Activated T-cell treated with anti-CD3 and anti-CD28 coated beads, Interleukin-2, amount 50 U/mL, for 72 hours (primary cell): Measurements from ENCODE around the gene TLE2. TPM values are rescaled to one million over a fixed set of nuclear protein-coding genes. Genes with fewer than 3 reads are reported as not detected.
"Not testable (repeated sequence)": the region's sequence is repeated elsewhere in the genome, so short reads cannot be mapped to it uniquely, and the experiment has no call there.

Source experiments
- ATAC-seq, 2 donors: fragments of 150-1000 bp; cut with Tn5 transposase; replicated peaks in 1 of 2; 2 replicates each; pipeline ENCODE4 v1.10.0; 2021; ENCODE audit warnings: moderate library complexity in 2 of 2, mild to moderate bottlenecking in 1 of 2
- DNase-seq, 2 donors: peaks; one replicate each; pipeline ENCODE4 v3.0.0; 2021 to 2022; ENCODE audit warnings: mixed read lengths in 1 of 2
- H3K27ac Mint-ChIP-seq: one replicate; pipeline ENCODE4 v1.8.0; 2022; ENCODE audit warnings: mild to moderate bottlenecking, moderate library complexity, mixed read lengths
- H3K27me3 Mint-ChIP-seq: one replicate; pipeline ENCODE4 v1.8.0; 2022; ENCODE audit warnings: low read depth, mixed read lengths
- H3K36me3 Mint-ChIP-seq, 2 donors: one replicate each; pipeline ENCODE4 v1.8.0; 2022; ENCODE audit warnings: mixed read lengths in 2 of 2, mild to moderate bottlenecking in 1 of 2; ENCODE audit not compliant: insufficient read depth in 2 of 2
- H3K4me1 Mint-ChIP-seq: one replicate; pipeline ENCODE4 v1.8.0; 2022; ENCODE audit warnings: low read depth, mixed read lengths
- H3K4me3 Mint-ChIP-seq, 2 donors: one replicate each; pipeline ENCODE4 v1.8.0; 2022; ENCODE audit warnings: mild to moderate bottlenecking in 2 of 2, mixed read lengths in 2 of 2, moderate library complexity in 2 of 2
- H3K9me3 Mint-ChIP-seq, 2 donors: one replicate each; pipeline ENCODE4 v1.8.0; 2022; ENCODE audit warnings: mixed read lengths in 2 of 2
- total RNA-seq, 2 donors: library from RNA; stranded (reverse); gene quantifications; one replicate each; pipeline ENCODE4 v1.2.3, GENCODE V29; 2022

The TLE2 gene
- total RNA-seq, 2 donors from 2014 or later: 12.4 to 16.5 TPM

GRCh38 chr19:2977001-2977745 is 51.9 kb downstream of the TLE2 start, which contains the start of gene TLE6:
Gene TLE6 (plus strand): TSS chr19:2977564. CDS start chr19:2978234, 670 bp downstream.
- no peaks in the 10 kb centered on the region for H3K36me3 Mint-ChIP-seq

GRCh38 chr19:2976609-2977000 is 52.5 kb downstream of the TLE2 start:
- ATAC-seq (no peak), DNase-seq (no peak)
- Mint-ChIP-seq H3K9me3 (no peaks in the 10 kb centered on the region), H3K4me1 (peaks cover 19% of the 10 kb centered on the region), H3K36me3 (no peaks in the 10 kb centered on the region), H3K4me3 (peak overlapping the region; percentile 93 to 98), H3K27me3 (peaks cover 6% of the 10 kb centered on the region), H3K27ac (no peak overlapping the region)

More at GRCh38 chr19:2977001-2977745, 51.9 kb downstream of the TLE2 start, which contains the start of gene TLE6:
- Mint-ChIP-seq H3K9me3 (no peaks in the 10 kb centered on the region), H3K4me3 (peak within 1 kb of the TSS; percentile 93 to 98), H3K4me1 (peaks cover 19% of the 10 kb centered on the region), H3K27me3 (peaks cover 11% of the 10 kb centered on the region), H3K27ac (no peak within 1 kb of the TSS)
- peak; percentile 99 for ATAC-seq
- peak; percentile 95 to 98 for DNase-seq

DNA sequence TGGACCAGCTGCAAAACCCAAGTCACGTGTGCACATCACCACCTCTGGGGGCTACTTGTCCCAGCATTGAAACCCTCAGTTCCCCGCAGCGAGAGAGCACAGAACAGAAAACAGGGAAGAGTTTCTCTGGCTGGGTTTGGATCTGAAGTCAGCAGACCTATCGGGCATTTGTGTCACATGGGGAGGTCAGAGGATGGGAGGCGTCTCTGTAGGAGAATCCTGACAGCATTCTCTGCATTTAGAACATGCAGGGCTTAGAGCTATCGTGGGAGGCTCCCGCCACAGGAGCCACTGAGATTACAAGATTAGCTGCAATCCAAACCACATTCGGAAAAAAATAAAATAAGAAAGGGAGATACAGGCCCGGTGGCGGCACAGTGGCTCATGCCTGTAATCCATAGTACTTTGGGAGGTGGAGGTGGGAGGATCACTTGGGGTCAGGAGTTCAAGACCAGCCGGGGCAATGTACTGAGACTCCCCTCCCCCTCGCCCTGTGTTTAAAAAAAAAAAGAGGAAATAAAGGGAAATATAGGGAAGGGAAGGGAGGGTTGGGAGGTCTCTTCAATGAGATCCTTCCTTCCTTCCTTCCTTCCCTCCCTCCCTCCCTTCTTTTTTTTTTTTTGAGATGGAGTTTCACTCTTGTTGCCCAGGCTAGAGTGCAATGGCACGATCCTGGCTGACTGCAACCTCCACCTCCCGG is 54.6 kb downstream of the TLE2 start:
- no peaks in the 10 kb centered on the region for H3K9me3 Mint-ChIP-seq
- no peaks in the 10 kb centered on the region for H3K36me3 Mint-ChIP-seq
- H3K4me3 Mint-ChIP-seq: peak overlapping the region; percentile 18 to 25
- peak in 1 of 2 donors; percentile 10 for DNase-seq
- peaks cover 19% of the 10 kb centered on the region for H3K4me1 Mint-ChIP-seq
- H3K27ac Mint-ChIP-seq: no peak overlapping the region
- ATAC-seq: no peak
- no peaks in the 10 kb centered on the region for H3K27me3 Mint-ChIP-seq

- H3K36me3 Mint-ChIP-seq: no peaks in the 10 kb centered on the region
- no peaks in the 10 kb centered on the region for H3K9me3 Mint-ChIP-seq
- no peak for ATAC-seq
- H3K4me1 Mint-ChIP-seq: peaks cover 19% of the 10 kb centered on the region
- no peak for DNase-seq
- no peaks in the 10 kb centered on the region for H3K27me3 Mint-ChIP-seq
- no peak overlapping the region for H3K4me3 Mint-ChIP-seq
- no peak overlapping the region for H3K27ac Mint-ChIP-seq
Measured at GRCh38 chr19:2973229-2973628, 55.9 kb downstream of the TLE2 start.

- Mint-ChIP-seq H3K4me3 (no peak overlapping the region), H3K4me1 (peaks cover 7% of the 10 kb centered on the region), H3K27me3 (no peaks in the 10 kb centered on the region), H3K27ac (no peak overlapping the region), H3K9me3 (no peaks in the 10 kb centered on the region), H3K36me3 (no peaks in the 10 kb centered on the region)
- ATAC-seq (no peak), DNase-seq (no peak)
Measured at GRCh38 chr19:2970201-2970835, 58.8 kb downstream of the TLE2 start.

GRCh38 chr19:2969104-2969504 is 60.0 kb downstream of the TLE2 start:
- ATAC-seq (no peak), DNase-seq (no peak)
- Mint-ChIP-seq H3K4me3 (no peak overlapping the region), H3K9me3 (no peaks in the 10 kb centered on the region), H3K36me3 (no peaks in the 10 kb centered on the region), H3K27ac (no peak overlapping the region), H3K27me3 (no peaks in the 10 kb centered on the region), H3K4me1 (peaks cover under 1% of the 10 kb centered on the region)

GRCh38 chr19:2967972-2968371 is 61.1 kb downstream of the TLE2 start:
- no peak for DNase-seq

DNA sequence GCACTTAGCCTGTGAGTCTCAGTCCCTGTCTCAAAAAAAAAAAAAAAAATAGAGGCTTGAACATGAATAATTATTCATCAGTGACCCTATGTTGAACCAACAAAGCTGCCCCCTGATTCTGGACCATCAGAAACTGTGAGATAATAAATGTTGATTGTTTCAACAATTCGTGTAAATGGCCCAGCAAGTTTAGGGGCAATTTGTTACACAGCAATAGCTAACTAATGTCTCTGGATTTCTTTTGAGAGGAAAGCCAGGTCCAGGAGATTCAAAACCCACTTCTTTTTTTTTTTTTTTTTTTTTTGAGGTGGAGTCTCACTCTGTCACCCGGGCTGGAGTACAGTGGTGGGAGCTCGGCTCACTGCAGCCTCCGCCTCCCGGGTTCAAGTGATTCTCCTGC is 64.2 kb downstream of the TLE2 start:
- Mint-ChIP-seq H3K4me3 (no peak overlapping the region), H3K27me3 (no peaks in the 10 kb centered on the region), H3K36me3 (no peaks in the 10 kb centered on the region), H3K4me1 (no peaks in the 10 kb centered on the region), H3K9me3 (no peaks in the 10 kb centered on the region), H3K27ac (no peak overlapping the region)
- no peak for ATAC-seq
- DNase-seq: no peak

More at GRCh38 chr19:2967972-2968371, 61.1 kb downstream of the TLE2 start:
- Mint-ChIP-seq H3K4me1 (no peaks in the 10 kb centered on the region), H3K27me3 (no peaks in the 10 kb centered on the region), H3K36me3 (no peaks in the 10 kb centered on the region), H3K4me3 (no peak overlapping the region), H3K27ac (no peak overlapping the region), H3K9me3 (no peaks in the 10 kb centered on the region)
- no peak for ATAC-seq

DNA sequence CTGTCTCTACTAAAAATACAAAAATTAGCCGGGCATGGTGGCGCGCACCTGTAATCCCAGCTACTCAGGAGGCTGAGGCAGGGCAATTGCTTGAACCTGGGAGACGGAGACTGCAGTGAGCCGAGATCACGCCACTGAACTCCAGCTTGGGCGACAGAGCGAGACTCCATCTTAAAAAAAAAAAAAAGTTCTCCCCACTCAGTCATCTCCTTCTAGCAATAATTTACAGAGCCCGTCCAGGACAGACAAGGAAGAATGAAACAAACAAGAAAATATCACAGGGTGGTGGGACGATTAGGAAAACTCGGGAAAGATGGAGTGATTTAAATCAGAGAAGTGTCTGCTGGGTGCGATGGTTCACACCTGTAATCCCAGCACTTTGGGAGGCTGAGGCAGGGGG is 65.4 kb downstream of the TLE2 start:
- H3K9me3 Mint-ChIP-seq, H3K4me3 Mint-ChIP-seq, DNase-seq, H3K4me1 Mint-ChIP-seq, H3K36me3 Mint-ChIP-seq, H3K27me3 Mint-ChIP-seq, ATAC-seq, H3K27ac Mint-ChIP-seq: not testable (repeated sequence)

DNA sequence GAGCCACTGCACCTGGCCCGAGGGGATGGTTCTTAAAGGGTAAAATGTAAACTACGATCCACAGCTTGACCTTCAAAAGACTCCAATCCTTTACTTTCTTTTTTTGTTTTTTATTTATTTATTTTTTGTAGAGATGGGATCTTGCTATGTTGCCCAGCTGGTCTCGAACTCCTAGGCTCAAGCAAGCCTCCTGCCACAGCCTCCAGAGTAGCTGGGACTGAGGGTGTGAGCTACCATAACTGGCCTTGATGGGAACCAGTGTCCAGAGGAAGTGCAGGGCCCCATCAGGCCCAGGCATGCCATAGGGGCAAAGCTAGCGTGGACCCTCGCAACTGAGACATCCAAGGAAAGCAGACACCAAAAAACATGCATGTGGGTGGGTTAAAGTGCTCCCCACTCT is 66.0 kb downstream of the TLE2 start:
- no peak for DNase-seq
- H3K27me3 Mint-ChIP-seq: no peaks in the 10 kb centered on the region
- H3K4me1 Mint-ChIP-seq: no peaks in the 10 kb centered on the region
- no peak overlapping the region for H3K4me3 Mint-ChIP-seq
- H3K27ac Mint-ChIP-seq: no peak overlapping the region
- H3K9me3 Mint-ChIP-seq: no peaks in the 10 kb centered on the region
- H3K36me3 Mint-ChIP-seq: no peaks in the 10 kb centered on the region
- no peak for ATAC-seq

DNA sequence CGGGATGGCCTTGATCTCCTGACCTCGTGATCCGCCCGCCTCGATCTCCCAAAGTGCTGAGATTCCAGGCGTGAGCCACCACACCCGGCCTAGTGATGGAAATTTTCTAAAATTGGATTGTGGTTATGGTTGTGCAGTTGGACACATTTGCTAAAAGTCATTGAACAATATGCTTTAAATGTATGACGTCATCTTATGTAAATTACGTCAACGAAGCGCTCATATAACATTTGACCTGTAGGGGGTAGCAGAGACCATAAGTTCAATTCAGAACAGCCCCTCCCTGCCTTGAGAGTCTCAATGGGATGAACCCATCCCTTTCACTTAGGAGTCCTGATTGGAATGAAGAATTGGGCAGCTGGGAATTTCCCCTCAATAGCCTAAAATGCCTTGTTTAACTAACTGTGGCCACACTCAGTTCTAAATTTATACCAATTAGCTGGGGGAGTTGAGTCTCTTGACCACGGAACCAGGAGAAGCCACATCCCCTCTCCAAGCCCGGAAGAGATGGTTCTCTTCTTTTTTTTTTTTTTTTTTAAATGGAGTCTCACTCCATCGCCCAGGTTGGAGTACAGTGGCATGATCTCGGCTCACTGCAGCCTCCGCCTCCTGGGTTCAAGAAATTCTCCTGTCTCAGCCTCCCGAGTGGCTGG is 66.9 kb downstream of the TLE2 start:
- H3K4me3 Mint-ChIP-seq: peak overlapping the region in 1 of 2 donors; percentile 32
- H3K9me3 Mint-ChIP-seq: no peaks in the 10 kb centered on the region
- H3K27ac Mint-ChIP-seq: no peak overlapping the region

DNA sequence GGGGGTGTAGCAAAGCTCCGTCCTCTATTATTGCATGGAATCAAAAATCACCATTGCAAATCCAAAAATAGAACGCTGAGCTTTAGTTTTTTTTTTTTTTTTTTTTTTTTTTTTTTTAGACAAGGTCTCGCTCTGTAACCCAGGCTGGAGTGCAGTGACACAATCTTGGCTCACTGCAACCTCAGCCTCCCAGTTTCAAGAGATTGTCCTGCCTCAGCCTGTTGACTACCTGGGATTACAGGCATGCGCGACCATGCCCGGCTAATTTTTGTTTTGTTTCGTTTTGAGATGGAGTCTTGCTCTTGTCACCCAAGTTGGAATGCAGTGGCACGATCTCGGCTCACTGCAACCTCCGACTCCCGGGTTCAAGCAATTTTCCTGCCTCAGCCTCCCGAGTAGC is 69.0 kb downstream of the TLE2 start:
- H3K9me3 Mint-ChIP-seq: no peaks in the 10 kb centered on the region
- no peak overlapping the region for H3K4me3 Mint-ChIP-seq
- ATAC-seq (no peak), DNase-seq (no peak)
- H3K27me3 Mint-ChIP-seq: no peaks in the 10 kb centered on the region
- H3K36me3 Mint-ChIP-seq: no peaks in the 10 kb centered on the region
- no peaks in the 10 kb centered on the region for H3K4me1 Mint-ChIP-seq
- H3K27ac Mint-ChIP-seq: no peak overlapping the region

More for the DNA sequence above, 66.9 kb downstream of the TLE2 start:
- DNase-seq: peak; percentile 54 to 74
- no peaks in the 10 kb centered on the region for H3K36me3 Mint-ChIP-seq
- peak; percentile 72 to 75 for ATAC-seq
- no peaks in the 10 kb centered on the region for H3K4me1 Mint-ChIP-seq
- H3K27me3 Mint-ChIP-seq: no peaks in the 10 kb centered on the region

GRCh38 chr19:2957160-2957559 is 71.9 kb downstream of the TLE2 start:
- H3K4me3 Mint-ChIP-seq: no peak overlapping the region
- H3K27ac Mint-ChIP-seq: no peak overlapping the region
- no peaks in the 10 kb centered on the region for H3K36me3 Mint-ChIP-seq
- DNase-seq: no peak
- no peaks in the 10 kb centered on the region for H3K9me3 Mint-ChIP-seq
- H3K4me1 Mint-ChIP-seq: no peaks in the 10 kb centered on the region
- no peaks in the 10 kb centered on the region for H3K27me3 Mint-ChIP-seq
- ATAC-seq: no peak
